Hindlimb muscle (tissue), 1 donor: Measurements from ENCODE around the gene TMEM184B. TPM values are rescaled to one million over a fixed set of nuclear protein-coding genes. Genes with fewer than 3 reads are reported as not detected.
A peak's percentile ranks its signal among the peaks of the same experiment; 100 is the strongest.
"Not testable (repeated sequence)": the region's sequence is repeated elsewhere in the genome, so short reads cannot be mapped to it uniquely, and the experiment has no call there.

Experiments used
- DNase-seq: peaks from one replicate; pipeline ENCODE4 v3.0.0-alpha.2; 2013
- polyA plus RNA-seq: library from polyadenylated mRNA; unstranded; fragments of 120-200 nt; gene quantifications from one replicate; pipeline ENCODE4 v1.2.1, GENCODE V29; 2013; ENCODE audit not compliant: insufficient read length

The TMEM184B gene
- polyA plus RNA-seq, 1 donor = 92.5 TPM

GRCh38 chr22:38177926-38178604 is 94.7 kb downstream of the TMEM184B start:
- no peak for DNase-seq

GRCh38 chr22:38177571-38177925 is 95.3 kb downstream of the TMEM184B start:
- not testable (repeated sequence) for DNase-seq

GRCh38 chr22:38177044-38177443 is 95.8 kb downstream of the TMEM184B start:
- DNase-seq = no peak

GRCh38 chr22:38176170-38176741 is 96.6 kb downstream of the TMEM184B start:
- peak; percentile 70 for DNase-seq

- no peak for DNase-seq
These were observed 97.3 kb downstream of the TMEM184B start for GRCh38 chr22:38175206-38176118.

GRCh38 chr22:38174626-38175025 is 98.2 kb downstream of the TMEM184B start:
- no peak for DNase-seq

- DNase-seq = no peak
These were observed 99.2 kb downstream of the TMEM184B start for GRCh38 chr22:38173641-38173906.

- DNase-seq = no peak
These were observed 99.8 kb downstream of the TMEM184B start for GRCh38 chr22:38172832-38173640.

GRCh38 chr22:38171927-38172831 is 100.6 kb downstream of the TMEM184B start:
- DNase-seq = no peak

- DNase-seq = no peak
These were observed 102.3 kb downstream of the TMEM184B start for GRCh38 chr22:38170469-38170868.

Other genes starting within 250 kb of the TMEM184B start
- 12.8 TPM for gene PICK1, start 215.6 kb downstream of the TMEM184B start, polyA plus RNA-seq
- gene SLC16A8, start 188.8 kb downstream of the TMEM184B start, polyA plus RNA-seq = 3.5 TPM
- gene BAIAP2L2, start 162.3 kb downstream of the TMEM184B start, polyA plus RNA-seq = 1.5 TPM
- gene PLA2G6, start 91.2 kb downstream of the TMEM184B start, polyA plus RNA-seq = 14.4 TPM
- gene MAFF, start 71.0 kb downstream of the TMEM184B start, polyA plus RNA-seq = 3.8 TPM
- gene CSNK1E, start 44.4 kb upstream of the TMEM184B start, polyA plus RNA-seq = 140 TPM
- 1.6 TPM for gene KCNJ4, start 182.2 kb upstream of the TMEM184B start, polyA plus RNA-seq
- gene KDELR3, start 195.1 kb upstream of the TMEM184B start, polyA plus RNA-seq = 19.3 TPM
- gene DDX17, start 233.3 kb upstream of the TMEM184B start, polyA plus RNA-seq = 329 TPM